GM23338 (cell line): ENCODE results near the gene KRAS.

Experiments
- CREB1 ChIP-seq: fragments of 250-450 bp; sonication (Bioruptor Pico); IDR thresholded peaks from 2 replicates; pipeline ENCODE4 v1.5.0; 2020; ENCODE audit warnings: low read depth, mild to moderate bottlenecking, moderate library complexity
- CTCF ChIP-seq, 2 experiments: fragments of 200-600 bp in 1 of 2; sonication (generic) in 1 of 2; conservative IDR thresholded peaks; 2 replicates each; pipeline versions ENCODE4 v1.5.1 to v1.6.1; 2016 to 2017; ENCODE audit warnings: antibody characterized with exemption in 2 of 2, low read depth in 2 of 2, mild to moderate bottlenecking in 2 of 2, moderate library complexity in 1 of 2
- EZH2 ChIP-seq: fragments of 200-600 bp; sonication (generic); IDR thresholded peaks from one replicate; pipeline ENCODE4 v1.8.0; 2017; ENCODE audit warnings: antibody characterized with exemption, mild to moderate bottlenecking, low read depth; ENCODE audit not compliant: unreplicated experiment
- EZH2phosphoT487 ChIP-seq: fragments of 200-600 bp; sonication (generic); IDR thresholded peaks from one replicate; pipeline ENCODE4 v1.8.1; 2018; ENCODE audit warnings: antibody characterized with exemption; ENCODE audit not compliant: unreplicated experiment
- POLR2AphosphoS5 ChIP-seq: IDR thresholded peaks from 2 replicates; pipeline ENCODE4 v1.6.1; 2016; ENCODE audit warnings: antibody characterized with exemption, low read depth
- REST ChIP-seq: IDR thresholded peaks from one replicate; pipeline ENCODE4 v1.6.1; 2018; ENCODE audit warnings: antibody characterized with exemption; ENCODE audit not compliant: unreplicated experiment
- ZNF331 ChIP-seq: fragments of 250-450 bp; sonication (Bioruptor Pico); IDR thresholded peaks from 2 replicates; pipeline ENCODE4 v1.5.0; 2020; ENCODE audit warnings: low read depth, mild to moderate bottlenecking, moderate library complexity

GRCh38 chr12:25295361-25295760 lies 44.6 kb upstream of the KRAS start:
- TF ChIP-seq EZH2 (no peak), REST (no peak), EZH2phosphoT487 (no peak), POLR2AphosphoS5 (no peak), CTCF (conservative IDR thresholded peaks at IDR 0.05; ENCODE audit: low read depth in 2 of 2) (no peak), ZNF331 (CRISPR knock-in tag) (no peak), CREB1 (no peak)
